ENCODE data around the gene MRPL43. TPM values are rescaled to one million over a fixed set of nuclear protein-coding genes. Genes with fewer than 3 reads are reported as not detected.
A peak's percentile ranks its signal among the peaks of the same experiment; 100 is the strongest.

MRPL43 gene
- total RNA-seq, 1 donor from 2014 or later, result 85.6 TPM

DNA sequence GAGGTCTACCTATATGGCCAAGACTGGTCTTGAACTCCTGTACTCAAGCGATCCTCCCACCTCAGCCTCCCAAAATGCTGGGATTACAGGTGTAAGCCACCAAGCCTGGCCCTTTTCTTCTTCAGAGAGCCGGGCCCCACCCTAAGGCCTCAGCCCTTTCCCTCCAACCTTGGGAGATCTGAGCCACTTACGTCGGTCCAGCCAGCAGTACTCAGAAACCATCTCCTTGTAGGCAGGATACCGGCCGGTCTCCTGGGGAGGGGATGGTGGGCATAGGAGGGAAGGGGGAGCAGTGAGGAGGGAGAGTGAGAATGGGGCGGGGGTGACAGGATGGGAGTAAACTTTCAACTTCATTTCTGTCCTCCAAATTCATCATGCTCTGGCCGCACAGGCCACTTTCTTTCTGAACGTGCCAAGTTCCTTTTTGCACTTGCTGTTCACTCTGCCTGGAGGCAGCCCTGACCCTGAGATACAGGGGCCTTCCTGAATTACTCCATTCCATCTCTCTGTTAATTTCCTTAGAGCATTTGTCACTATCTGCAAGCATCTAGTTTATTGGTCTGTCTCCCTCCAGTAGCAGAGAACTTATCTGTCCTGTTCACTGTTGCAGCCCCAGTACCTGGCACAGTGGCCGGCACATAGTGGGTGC, 33.3 kb upstream of the MRPL43 start:
- no peak for DNase-seq (ENCODE audit: extremely low read depth, low read depth, low spot score)

GRCh38 chr10:101019440-101019703, 32.1 kb upstream of the MRPL43 start:
- DNase-seq (ENCODE audit: extremely low read depth, low read depth, low spot score), result no peak

GRCh38 chr10:101018600-101019439, 31.5 kb upstream of the MRPL43 start:
- no peak for DNase-seq (ENCODE audit: extremely low read depth, low read depth, low spot score)

- DNase-seq (ENCODE audit: extremely low read depth, low read depth, low spot score), result no peak
Measured at GRCh38 chr10:101018118-101018599, 30.9 kb upstream of the MRPL43 start.

DNA sequence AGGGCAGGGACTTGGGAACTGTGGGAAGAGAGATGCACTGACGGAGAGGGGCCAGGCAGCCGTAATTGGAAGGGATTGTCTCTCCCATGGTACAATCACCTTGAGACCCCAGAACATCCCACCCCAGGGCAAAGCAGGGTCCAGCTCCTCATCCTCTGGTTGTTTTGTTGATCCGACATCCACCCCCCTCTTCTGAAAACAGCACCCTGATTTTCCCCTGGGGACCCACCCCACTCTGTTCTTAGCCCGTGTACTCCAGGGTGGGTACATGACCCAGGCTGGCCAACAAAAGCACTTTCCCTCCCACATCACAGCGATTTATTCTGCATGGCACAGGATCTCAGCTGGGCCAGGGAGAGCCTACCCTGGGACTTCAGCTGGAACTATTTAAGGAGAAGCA, 29.5 kb upstream of the MRPL43 start:
- no peak for DNase-seq (ENCODE audit: extremely low read depth, low read depth, low spot score)

DNA sequence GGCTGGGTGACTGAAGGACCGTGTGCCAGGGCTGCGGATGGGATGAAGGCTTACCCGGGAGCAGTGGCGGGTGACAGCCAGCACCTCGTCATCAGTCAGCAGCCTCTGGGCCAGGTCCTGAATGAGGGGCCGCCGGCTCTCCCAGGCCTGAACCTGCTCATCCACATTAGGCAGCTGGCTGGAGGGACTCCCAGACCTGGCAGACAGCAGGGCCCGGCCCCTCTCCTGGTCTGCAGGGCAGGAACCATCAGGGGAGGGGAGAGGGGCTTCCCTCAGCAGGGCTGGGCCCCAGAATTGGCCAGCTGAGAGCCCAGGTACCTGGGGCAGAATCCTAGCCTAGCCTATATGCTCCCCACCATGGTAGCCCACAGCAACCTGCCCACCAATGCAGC, 28.3 kb upstream of the MRPL43 start:
- no peak for DNase-seq (ENCODE audit: extremely low read depth, low read depth, low spot score)

GRCh38 chr10:101014966-101015581, 27.8 kb upstream of the MRPL43 start:
- no peak for DNase-seq (ENCODE audit: extremely low read depth, low read depth, low spot score)

GRCh38 chr10:101014230-101014884, 27.1 kb upstream of the MRPL43 start:
- no peak for DNase-seq (ENCODE audit: extremely low read depth, low read depth, low spot score)

DNA sequence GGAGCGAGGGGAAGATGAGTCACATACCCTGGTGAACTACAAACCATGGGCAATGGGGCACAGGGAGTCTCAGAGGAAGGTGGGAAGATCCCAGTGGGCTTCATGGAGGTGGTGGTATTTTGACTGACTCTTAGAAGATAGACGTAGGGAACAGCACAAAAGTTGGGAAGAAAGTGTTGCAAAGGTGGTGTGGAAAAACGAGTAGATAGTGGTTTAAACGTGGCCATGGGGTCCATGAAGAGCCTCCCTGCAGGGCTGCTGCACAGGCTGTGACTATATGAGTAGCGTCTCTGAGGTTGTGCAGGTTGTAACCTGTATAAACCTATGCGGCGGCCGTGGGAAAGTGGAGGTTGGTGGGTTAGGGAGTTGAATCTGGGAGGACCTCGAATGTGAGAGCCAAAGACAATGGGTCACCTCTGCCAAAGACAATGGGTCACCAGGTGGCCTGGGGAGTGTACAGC, 26.1 kb upstream of the MRPL43 start:
- DNase-seq (ENCODE audit: extremely low read depth, low read depth, low spot score), result no peak

DNA sequence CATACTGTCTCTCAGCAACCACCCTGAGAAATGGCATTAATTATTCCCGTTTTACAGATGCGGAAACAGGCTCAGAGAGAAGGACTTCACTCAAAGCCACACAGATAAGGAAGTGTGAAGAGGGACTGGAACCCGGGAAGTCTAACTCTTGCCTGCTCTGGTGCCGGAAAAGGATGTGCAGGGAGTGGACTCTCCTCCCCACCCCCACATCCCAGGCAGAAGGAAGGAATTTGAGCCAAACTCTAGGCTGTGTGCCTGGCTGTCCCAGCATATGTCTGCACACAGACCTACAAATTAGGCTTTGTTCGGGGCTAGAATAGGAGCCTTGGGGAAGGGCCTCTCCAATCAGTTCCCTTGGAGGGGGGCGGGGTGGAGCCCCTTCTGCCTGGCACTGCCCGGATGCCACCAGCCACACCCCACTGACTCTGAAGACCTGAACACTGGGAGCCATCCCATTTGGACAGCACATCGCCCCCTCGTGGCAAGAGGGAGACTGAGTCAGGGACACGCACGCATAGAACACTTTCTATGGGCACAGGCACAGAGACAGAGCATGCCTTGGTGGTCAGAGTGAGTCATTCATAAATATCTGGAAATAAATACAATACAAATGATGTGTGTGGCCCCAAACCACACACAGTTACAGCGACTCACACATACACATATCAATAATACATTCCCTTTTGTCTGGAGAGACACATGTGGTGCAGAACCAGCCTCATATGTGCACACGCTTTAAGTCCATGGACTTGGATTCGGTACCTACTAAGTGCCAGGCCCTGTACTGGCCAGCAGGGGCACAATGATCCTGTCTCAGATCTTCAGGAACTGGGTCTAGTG, 25.4 kb upstream of the MRPL43 start:
- peak; percentile 84 for DNase-seq (ENCODE audit: extremely low read depth, low read depth, low spot score)

GRCh38 chr10:101011517-101012423, 24.5 kb upstream of the MRPL43 start:
- DNase-seq (ENCODE audit: extremely low read depth, low read depth, low spot score), result no peak

DNA sequence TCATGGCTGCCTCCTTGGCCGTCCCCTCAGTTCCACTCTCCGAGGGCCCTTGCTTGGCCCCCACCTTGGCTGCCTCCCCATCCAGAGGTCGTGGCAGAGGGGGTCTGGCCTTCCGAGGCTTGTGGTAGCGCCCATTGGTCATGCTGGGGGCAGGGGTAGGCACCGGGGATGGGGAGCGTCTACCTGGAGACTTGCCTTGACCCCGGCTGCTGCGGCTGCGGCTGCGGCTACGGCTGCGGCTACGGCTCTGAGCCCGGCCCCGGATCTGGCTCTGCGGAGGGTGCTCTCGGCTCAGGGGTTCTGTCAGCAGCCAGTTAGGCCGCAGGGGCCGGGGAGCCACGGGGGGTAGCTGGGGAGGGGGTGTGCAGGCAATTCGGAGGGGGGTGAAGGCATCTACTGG, 23.0 kb upstream of the MRPL43 start:
- DNase-seq (ENCODE audit: extremely low read depth, low read depth, low spot score), result no peak

GRCh38 chr10:101008823-101009423, 21.6 kb upstream of the MRPL43 start:
- DNase-seq (ENCODE audit: extremely low read depth, low read depth, low spot score), result no peak

DNA sequence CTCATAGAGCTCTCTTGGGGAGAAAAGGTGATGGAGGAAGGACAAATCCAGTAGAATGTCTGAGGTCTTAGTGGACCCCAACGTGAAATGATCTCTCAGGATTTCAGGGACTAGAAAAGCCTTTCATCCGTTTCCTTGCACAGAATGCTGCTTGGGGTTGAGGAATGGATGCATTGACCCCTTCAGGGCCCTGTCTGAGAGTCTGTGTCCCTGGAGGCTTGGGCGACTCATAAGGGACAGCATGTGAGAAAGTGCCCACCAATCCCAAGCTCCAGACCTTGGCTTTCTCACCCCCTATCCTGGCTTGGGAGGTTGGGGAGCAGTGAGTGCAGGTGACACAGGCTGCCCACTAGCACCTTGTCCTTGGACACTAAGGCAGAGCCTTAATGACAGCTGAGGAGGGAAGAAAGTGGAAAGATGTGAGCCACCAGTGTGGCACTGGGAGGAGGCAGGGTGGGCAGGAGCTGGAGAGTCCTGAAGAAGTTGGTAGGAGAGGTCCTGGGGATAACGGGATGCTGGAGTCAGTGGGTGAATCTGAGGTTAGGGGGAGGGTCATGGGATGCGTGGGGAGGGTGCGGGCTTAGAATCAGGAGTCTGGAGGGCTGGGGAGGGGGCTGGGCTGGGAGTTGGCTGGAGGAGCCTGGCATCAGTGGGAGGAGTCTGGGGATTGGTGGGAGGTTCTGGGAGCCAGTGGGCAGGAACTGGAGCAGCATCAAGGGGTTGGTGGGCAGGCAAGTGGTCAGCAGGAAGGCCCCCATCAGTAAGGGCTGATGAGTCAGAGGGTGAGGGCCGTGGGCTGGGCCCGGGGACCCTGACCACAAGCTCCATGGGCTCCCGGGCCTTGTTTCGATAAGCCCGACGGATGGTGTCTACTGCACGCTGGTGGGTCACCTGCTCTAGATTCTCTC, 20.9 kb upstream of the MRPL43 start:
- DNase-seq (ENCODE audit: extremely low read depth, low read depth, low spot score), result no peak

DNA sequence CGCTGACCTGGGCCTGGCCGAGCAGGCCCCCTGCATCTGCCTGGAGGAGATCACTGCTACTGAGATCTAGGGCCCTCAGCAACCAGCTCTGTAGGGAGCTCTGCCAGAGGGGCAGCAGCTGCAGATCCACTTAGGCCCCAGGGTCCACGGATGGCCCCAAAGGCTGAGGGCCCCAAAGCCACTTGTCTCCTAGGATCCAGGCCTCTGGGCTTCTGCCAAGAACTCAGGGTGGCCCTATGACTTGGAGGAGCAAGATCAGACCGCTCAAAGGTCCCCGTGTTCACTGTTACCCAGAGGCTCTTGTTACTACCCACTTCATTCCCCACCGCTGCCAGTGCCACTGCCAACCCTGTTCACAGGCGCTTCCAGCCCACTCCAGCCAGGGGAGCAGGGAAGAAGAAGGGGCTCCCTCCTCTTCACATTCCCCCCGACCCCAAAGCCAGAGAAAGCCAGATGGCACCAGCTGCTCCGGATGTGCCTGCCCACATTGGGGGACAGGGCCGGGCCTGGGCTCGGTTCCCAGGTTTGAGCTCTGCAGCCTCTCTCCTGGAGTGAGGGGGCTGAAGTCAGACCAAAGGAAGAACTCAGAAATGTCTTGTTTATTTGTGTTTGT, 19.9 kb upstream of the MRPL43 start:
- DNase-seq (ENCODE audit: extremely low read depth, low read depth, low spot score), result no peak

DNA sequence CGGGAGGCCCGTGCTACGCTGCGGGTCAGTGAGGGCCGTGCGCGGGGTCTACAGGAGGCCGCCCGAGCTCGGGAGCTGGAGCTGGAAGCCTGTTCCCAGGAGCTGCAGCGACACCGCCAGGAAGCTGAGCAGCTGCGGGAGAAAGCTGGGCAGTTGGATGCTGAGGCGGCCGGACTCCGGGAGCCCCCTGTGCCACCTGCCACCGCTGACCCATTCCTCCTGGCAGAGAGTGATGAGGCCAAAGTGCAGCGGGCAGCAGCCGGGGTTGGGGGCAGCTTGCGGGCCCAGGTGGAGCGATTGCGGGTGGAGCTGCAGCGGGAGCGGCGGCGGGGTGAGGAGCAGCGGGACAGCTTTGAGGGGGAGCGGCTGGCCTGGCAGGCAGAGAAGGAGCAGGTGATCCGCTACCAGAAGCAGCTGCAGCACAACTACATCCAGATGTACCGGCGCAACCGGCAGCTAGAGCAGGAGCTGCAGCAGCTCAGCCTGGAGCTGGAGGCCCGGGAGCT, 19.3 kb upstream of the MRPL43 start:
- DNase-seq (ENCODE audit: extremely low read depth, low read depth, low spot score), result no peak

DNA sequence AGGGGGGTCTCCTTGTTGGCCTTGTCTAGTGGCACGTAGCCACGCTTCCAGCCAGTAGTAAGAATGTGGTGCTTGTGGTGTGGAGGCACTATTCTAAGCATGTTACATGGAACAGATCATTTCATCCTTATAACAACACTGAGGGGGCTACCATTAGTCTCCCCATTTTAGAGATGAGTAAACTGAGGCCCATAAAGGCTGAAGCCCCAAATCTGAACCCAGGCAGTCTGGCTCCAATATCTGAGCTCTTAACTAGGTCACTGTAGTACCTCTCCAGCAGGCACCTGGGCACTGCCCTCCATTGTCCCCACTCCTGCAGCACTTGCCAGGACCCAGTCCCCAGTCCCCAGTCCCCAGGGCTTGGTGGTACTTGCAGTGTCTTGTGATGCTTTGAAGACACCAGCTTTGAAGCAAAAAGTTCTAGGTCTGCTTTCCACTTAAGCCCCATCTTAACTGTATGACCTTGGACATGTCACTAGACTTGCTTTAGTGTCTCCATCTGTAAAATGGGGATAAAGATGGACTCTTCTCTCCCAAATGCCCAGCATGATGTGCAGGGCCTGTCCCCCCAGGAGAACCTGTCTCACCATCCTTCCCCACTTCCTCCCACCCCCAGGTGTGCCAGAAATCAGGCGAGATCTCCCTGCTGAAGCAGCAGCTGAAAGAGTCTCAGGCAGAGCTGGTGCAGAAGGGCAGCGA, 18.7 kb upstream of the MRPL43 start:
- no peak for DNase-seq (ENCODE audit: extremely low read depth, low read depth, low spot score)
